ENCODE data around the gene SELENOT. TPM values are rescaled to one million over a fixed set of nuclear protein-coding genes. Genes with fewer than 3 reads are reported as not detected.

The SELENOT gene
- total and polyA plus RNA-seq, 2 of the 8 experiments (the other 6 are each of a cell fraction or from before 2014, with no cell fraction given): 79.0 to 290 TPM

GRCh38 chr3:150555859-150556436, 47.2 kb upstream of the SELENOT start:
- Histone ChIP-seq H2BK5ac (ENCODE audit: low read depth, low read length) (no peak overlapping the region), H3K4me3 (ENCODE audit: extremely low read depth in 1 of 4, insufficient read depth in 2 of 4, low read depth in 3 of 4, low read length in 4 of 4) (no peak overlapping the region), H2AFZ (ENCODE audit: low read length) (no peak overlapping the region), H3K23me2 (ENCODE audit: low read depth, low read length) (no peaks in the 10 kb centered on the region), H3K27me3 (replicated peaks in 1 of 4; ENCODE audit: control insufficient read depth in 3 of 4, extremely low read depth in 1 of 4, insufficient read depth in 3 of 4, low read length in 3 of 4) (no peaks in the 10 kb centered on the region), H3K4me2 (ENCODE audit: insufficient read depth in 1 of 2, low read depth in 2 of 2, low read length in 2 of 2) (no peak overlapping the region), H2BK12ac (ENCODE audit: low read depth, low read length) (no peak overlapping the region), H4K20me1 (replicated peaks in 1 of 2; ENCODE audit: control insufficient read depth in 1 of 2, insufficient read depth in 2 of 2, low read length in 2 of 2) (peaks cover 0 to 2% of the 10 kb centered on the region in 2 experiments), H3K79me1 (ENCODE audit: low read depth, low read length) (no peaks in the 10 kb centered on the region), H3K36me3 (ENCODE audit: control insufficient read depth in 2 of 4, insufficient read depth in 4 of 4, low read length in 3 of 4) (peaks cover 0 to 22% (median 10%) of the 10 kb centered on the region in 4 experiments; a peak in 5 of 8 replicates), H4K8ac (ENCODE audit: extremely low read depth, insufficient read depth, low read length) (no peak overlapping the region), H3K9ac (replicated peaks in 1 of 4; ENCODE audit: extremely low read depth in 1 of 4, low read depth in 3 of 4, low read length in 3 of 4) (no peak overlapping the region), H3K27ac (ENCODE audit: low read depth, low read length) (no peak overlapping the region), H2BK120ac (replicated peaks; ENCODE audit: low read depth, low read length) (no peak overlapping the region), H3K9me3 (ENCODE audit: insufficient read depth in 2 of 2, low read depth in 1 of 2, low read length in 1 of 2) (no peaks in the 10 kb centered on the region), H3K56ac (replicated peaks; ENCODE audit: insufficient read length, low read depth, low read length) (no peak overlapping the region), H3K23ac (ENCODE audit: insufficient read length) (no peak overlapping the region), H3K79me2 (ENCODE audit: control insufficient read depth in 1 of 2, insufficient read depth in 2 of 2, low read length in 2 of 2) (peaks cover 0 to 25% of the 10 kb centered on the region in 2 experiments; a peak in 2 of 4 replicates), H3K18ac (ENCODE audit: extremely low read depth, low read length) (no peak overlapping the region), H3K4ac (replicated peaks; ENCODE audit: insufficient read length, low read depth, low read length) (no peak overlapping the region), H2AK5ac (ENCODE audit: low read depth, low read length) (no peak overlapping the region), H3K4me1 (replicated peaks in 1 of 4; ENCODE audit: control insufficient read depth in 3 of 4, insufficient read depth in 4 of 4, low read length in 3 of 4) (no peaks in the 10 kb centered on the region), H2BK15ac (ENCODE audit: low read length) (no peak overlapping the region), H4K91ac (replicated peaks; ENCODE audit: insufficient read length, low read length) (no peak overlapping the region), H2BK20ac (ENCODE audit: low read length) (no peak overlapping the region), H4K5ac (ENCODE audit: insufficient read length, low read depth, low read length) (no peak overlapping the region), H3K14ac (ENCODE audit: insufficient read length) (no peak overlapping the region)
- 92% methylated on average over 4 of the region's 4 CpGs; no CpG with 5 or more reads in 1 of the 2 experiments for WGBS, 2 experiments (ENCODE audit: extremely low coverage in 1 of 2, insufficient coverage in 1 of 2, insufficient read length in 1 of 2, insufficient replicate concordance in 2 of 2, low coverage in 1 of 2, low lambda C conversion rate in 2 of 2, missing lambda C conversion rate in 1 of 2)
- DNase-seq (ENCODE audit: low read depth in 1 of 2, low spot score in 2 of 2) (no peak), FAIRE-seq (no peak)
- CTCF ChIA-PET (ENCODE audit: partially characterized antibody): interaction anchor here (0.9 kb wide), 1 partner anchor 73 kb away, joined by 3 read pairs; no protein-coding TSS in a partner anchor
- POLR2A ChIA-PET (ENCODE audit: partially characterized antibody): interaction anchor here (1.1 to 4.7 kb wide), 2 partner anchors 9 to 12 kb away, joined by 3 to 27 read pairs; partner anchors contain the start of genes EIF2A and SERP1
- TF ChIP-seq RNF2 (IDR thresholded peaks at IDR 0.05; ENCODE audit: borderline replicate concordance, low read depth, low read length, missing control alignments, poor library complexity, severe bottlenecking): no peak
- TF ChIP-seq CBX8 (IDR thresholded peaks at IDR 0.05; ENCODE audit: borderline replicate concordance, low read depth, low read length): no peak
- TF ChIP-seq BCL11A (IDR thresholded peaks at IDR 0.05; ENCODE audit: low read depth in 2 of 2, low read length in 2 of 2): no peak
- no peak for TF ChIP-seq SIX5 (IDR thresholded peaks at IDR 0.05; ENCODE audit: low read depth, low read length)
- TF ChIP-seq USF2 (IDR thresholded peaks at IDR 0.05; ENCODE audit: low read length): no peak
- TF ChIP-seq SP1 (IDR thresholded peaks at IDR 0.05; ENCODE audit: low read depth, low read length): no peak
- no peak for TF ChIP-seq POU5F1 (IDR thresholded peaks at IDR 0.05; ENCODE audit: low read depth, low read length)
- no peak for TF ChIP-seq CHD1 (IDR thresholded peaks at IDR 0.05; ENCODE audit: low read depth, low read length)
- TF ChIP-seq SRF (IDR thresholded peaks at IDR 0.05; ENCODE audit: low read depth, low read length): no peak
- TF ChIP-seq SP4 (IDR thresholded peaks at IDR 0.05; ENCODE audit: low read length): no peak
- no peak for TF ChIP-seq BRCA1 (IDR thresholded peaks at IDR 0.05; ENCODE audit: low read depth, low read length)
- no peak for TF ChIP-seq PHF8 (conservative IDR thresholded peaks at IDR 0.05; ENCODE audit: low read depth, low read length)
- TF ChIP-seq TBP (IDR thresholded peaks at IDR 0.05; ENCODE audit: low read depth, low read length): no peak
